Esophagus squamous epithelium (tissue), 4 donors: ENCODE results near the gene BNC2.

Experiments
- CTCF ChIP-seq, 6 experiments: fragments of 450-650 bp in 4 of 6; fragments of 200-600 bp in 2 of 6; sonication (generic) in 2 of 6; IDR thresholded peaks; one replicate each; pipeline ENCODE4 v1.5.1; 2016 to 2019; ENCODE audit warnings: antibody characterized with exemption in 6 of 6, mild to moderate bottlenecking in 4 of 6, moderate library complexity in 4 of 6
- POLR2A ChIP-seq, 4 donors: fragments of 450-650 bp; IDR thresholded peaks; one replicate each; pipeline ENCODE4 v1.6.1; 2017; ENCODE audit warnings: antibody characterized with exemption in 4 of 4, mild to moderate bottlenecking in 4 of 4, moderate library complexity in 3 of 4

GRCh38 chr9:16773116-16773515, 97.4 kb downstream of the BNC2 start:
- TF ChIP-seq POLR2A (IDR thresholded peaks at IDR 0.05) (no peak), CTCF (IDR thresholded peaks at IDR 0.05) (no peak)
